ENCODE data around the gene RAB11B. TPM values are rescaled to one million over a fixed set of nuclear protein-coding genes. Genes with fewer than 3 reads are reported as not detected.

RAB11B gene
- total RNA-seq, result 19.5 and 29.9 TPM in 2 replicates

DNA sequence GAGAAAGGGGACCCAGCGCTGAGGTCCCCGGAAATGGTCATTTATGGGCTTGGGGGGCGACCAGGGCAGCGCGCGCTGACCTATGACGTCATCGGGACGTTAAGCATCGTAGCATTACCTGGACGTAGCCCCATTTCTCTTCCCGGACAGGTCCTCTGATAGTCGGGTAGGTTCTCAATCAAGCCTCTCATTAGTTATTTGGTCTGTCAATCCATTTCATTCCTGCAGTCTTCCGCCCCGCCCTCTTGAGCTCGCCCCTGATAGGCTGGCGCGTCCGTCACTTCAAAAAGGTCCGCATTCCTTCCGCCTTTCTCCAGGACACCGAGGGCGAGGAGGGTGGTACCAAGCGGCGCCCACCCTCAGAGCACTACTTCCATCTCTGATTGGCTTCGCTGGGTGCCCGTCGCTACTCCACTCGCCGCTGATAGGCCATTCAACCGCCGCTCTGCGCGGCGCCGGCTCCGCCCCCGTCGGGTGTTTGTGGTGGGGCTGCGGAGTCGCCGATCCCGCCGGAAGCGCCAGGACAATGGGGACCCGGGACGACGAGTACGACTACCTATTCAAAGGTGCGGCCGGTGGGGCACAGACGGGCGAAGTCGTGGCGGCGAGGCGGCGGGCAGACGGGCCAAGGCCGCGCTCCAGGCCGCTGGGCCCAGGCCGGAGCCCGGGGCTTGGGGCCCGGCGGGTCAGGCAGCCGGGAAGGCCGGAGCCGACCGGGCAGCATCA, at the start of gene RAB11B:
Gene RAB11B, plus strand, starts transcription at position 470 of the 726 bp plus-strand sequence. Its CDS starts 57 bp downstream, at position 527.

DNA sequence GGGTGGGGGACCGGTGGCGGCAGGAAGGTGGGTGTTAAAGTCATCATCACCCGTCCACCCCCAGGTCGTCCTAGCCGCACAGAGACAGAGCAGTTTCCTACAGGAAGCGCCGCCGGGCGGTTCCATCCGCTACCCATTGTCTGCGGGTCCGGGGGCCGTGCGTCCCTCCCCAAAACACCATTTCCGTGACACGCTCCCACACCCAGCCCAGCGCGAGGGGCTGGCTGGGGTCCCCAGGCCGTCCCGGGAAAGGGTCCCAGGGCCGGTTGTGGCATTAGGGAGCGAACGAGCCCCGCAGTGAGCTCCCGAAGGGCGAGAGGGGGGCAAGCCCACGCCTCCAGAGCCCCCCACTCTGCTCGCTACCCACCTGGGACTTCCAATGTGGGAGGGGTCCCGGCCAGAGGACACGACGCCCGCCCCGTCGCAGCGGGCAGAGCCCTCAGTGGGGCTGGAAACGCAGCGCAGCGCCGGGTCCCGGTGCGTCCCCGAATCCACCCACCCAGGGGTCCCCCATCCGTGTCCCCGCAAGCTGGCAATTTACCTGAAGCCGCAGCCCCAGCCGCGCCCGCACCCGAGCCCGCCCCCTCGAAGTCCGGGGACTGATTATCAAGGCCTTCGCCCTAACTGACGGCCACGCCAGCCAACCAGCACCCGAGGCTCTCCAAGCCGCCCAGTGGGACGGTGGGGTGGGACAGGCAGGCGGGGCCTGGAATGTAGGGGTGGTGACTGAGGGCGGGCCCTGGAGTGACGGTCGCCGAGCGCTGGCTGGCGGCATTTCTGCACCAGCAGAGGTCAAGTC, 47.3 kb upstream of the RAB11B start, which contains the start of gene KANK3:
Gene KANK3, minus strand, starts transcription at position 579 of the 799 bp plus-strand sequence. CDS start 5,434 bp downstream, outside the sequence.

DNA sequence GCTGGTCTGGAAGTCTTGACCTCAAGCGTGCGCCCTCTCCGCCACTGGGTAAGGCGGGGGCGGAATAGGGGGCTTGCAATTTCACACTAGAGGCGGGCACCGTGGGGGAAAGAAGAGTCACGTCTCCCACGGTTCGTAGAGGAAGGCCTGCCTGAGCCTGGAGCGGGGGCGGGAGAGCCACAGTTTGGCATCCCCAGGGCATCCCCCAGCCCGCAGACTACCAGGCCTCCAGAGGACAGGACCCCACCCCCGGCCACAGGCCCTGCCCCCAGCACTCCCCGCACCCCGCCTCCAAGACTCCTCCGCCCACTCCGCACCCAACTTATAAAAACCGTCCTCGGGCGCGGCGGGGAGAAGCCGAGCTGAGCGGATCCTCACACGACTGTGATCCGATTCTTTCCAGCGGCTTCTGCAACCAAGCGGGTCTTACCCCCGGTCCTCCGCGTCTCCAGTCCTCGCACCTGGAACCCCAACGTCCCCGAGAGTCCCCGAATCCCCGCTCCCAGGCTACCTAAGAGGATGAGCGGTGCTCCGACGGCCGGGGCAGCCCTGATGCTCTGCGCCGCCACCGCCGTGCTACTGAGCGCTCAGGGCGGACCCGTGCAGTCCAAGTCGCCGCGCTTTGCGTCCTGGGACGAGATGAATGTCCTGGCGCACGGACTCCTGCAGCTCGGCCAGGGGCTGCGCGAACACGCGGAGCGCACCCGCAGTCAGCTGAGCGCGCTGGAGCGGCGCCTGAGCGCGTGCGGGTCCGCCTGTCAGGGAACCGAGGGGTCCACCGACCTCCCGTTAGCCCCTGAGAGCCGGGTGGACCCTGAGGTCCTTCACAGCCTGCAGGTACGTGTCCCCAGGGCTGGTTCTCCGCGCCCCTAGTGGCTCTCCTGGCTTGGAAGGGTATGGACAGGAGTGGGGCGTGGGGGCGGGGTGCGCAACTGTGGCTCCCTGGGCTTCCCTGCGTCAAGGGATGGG, 26.1 kb upstream of the RAB11B start, which contains the start of gene ANGPTL4:
Gene ANGPTL4, plus strand, starts transcription at position 353 of the 969 bp plus-strand sequence. Its CDS starts 167 bp downstream, at position 520.

DNA sequence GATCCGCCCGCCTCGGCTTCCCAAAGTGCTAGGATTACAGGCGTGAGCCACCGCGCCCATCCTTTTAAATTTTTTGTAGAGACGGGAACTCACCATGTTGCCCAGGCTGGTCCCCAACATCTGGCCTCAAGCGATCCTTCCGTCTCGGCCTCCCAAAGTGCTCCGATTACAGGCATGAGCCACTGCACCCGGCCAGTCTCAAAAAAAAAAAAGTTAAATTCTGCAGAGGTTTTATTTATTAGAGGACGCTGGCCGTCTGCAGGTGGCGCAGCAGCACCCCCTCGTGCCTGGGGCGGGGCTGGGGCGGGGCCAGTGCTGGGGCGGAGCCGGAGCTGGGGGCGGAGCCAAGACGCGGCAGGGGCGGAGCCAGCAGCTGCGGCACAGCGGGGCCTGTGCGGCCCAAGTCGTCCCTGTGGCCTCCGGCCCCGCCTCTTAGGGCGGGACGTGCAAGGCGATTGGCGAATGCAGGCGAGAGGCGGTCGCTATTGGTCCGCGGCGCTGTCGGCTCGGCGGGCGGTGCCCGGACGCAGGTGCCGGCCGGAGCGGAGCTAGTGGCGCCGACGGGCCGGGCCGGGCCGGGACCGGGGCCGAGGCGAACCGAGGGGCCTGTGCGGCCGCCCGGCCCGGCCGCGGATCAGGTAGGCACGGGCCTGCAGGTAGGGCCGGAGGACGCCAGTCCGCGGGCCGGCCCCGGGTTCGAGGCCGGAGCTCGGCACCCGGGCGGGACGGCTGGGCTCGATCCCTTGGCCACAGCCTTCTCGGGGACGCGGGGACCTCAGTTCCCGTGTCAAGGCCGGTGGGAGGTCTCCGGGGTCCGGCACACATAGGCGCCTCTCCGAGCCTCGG, 22.8 kb downstream of the RAB11B start, which contains the start of gene MARCHF2:
Gene MARCHF2, plus strand, starts transcription at position 523 of the 846 bp plus-strand sequence. CDS start 8,536 bp downstream, outside the sequence.

DNA sequence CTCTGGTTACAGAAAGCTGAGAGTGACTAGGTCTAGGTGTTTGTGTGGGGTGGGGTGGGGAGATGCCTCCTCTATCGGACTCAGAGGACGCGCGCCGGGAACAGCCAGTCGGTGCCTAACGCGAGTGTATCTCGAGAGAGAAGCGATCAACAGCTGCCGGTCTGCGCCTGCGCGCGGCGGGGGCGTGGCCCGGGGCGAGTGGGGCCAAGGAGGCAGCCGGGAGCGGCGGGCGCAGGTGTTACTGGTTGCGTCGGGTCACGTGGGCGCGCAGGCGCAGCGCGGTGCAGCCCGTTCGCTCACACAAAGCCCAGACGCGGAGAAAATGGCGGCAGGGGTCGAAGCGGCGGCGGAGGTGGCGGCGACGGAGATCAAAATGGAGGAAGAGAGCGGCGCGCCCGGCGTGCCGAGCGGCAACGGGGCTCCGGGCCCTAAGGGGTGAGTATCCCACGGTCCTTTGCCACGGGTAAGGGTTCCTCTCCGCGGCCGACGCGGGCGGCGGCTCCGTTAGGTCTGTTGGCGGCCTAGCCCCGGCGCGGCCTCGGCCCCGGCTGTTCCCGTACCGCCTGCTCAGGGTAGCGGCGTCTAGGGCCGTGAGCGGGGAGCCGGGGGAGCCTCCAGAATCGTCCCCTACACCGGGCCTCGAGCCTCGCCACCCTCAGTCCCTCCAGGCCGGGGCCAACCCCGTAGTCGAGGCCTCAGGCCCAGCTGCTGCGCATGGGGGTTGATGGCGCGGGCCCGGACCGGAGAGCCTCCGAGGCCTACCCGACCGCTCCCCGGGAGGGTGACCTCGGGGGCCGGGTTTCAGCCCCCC, 54.7 kb downstream of the RAB11B start, which contains the start of gene HNRNPM:
Gene HNRNPM, plus strand, starts transcription at position 299 of the 811 bp plus-strand sequence. Its CDS starts 24 bp downstream, at position 323.

Other genes starting within 250 kb of the RAB11B start
- not detected in 2 replicates for gene FBN3, start 240.8 kb upstream of the RAB11B start, total RNA-seq
- 1.5 and 1.9 TPM in 2 replicates for gene CERS4, start 181.0 kb upstream of the RAB11B start, total RNA-seq
- gene CD320, start 82.0 kb upstream of the RAB11B start, total RNA-seq, result 37.4 and 54.9 TPM in 2 replicates
- gene NDUFA7, start 69.0 kb upstream of the RAB11B start, total RNA-seq, result 9.0 and 26.3 TPM in 2 replicates
- 51.8 and 304 TPM in 2 replicates for gene RPS28, start 68.9 kb upstream of the RAB11B start, total RNA-seq
- 9.4 and 14.6 TPM in 2 replicates for gene KANK3, start 47.1 kb upstream of the RAB11B start, total RNA-seq
- 9.9 and 13.3 TPM in 2 replicates for gene ANGPTL4, start 26.2 kb upstream of the RAB11B start, total RNA-seq
- gene MARCHF2, start 22.9 kb downstream of the RAB11B start, total RNA-seq, result 104 and 265 TPM in 2 replicates
- gene HNRNPM, start 54.6 kb downstream of the RAB11B start, total RNA-seq, result 78.3 and 91.6 TPM in 2 replicates
- not detected in 2 replicates for gene PRAM1, start 112.3 kb downstream of the RAB11B start, total RNA-seq
- 2.6 and 3.3 TPM in 2 replicates for gene ZNF414, start 123.8 kb downstream of the RAB11B start, total RNA-seq
- 0.15 TPM in 1 of 2 replicates, not detected in the other for gene MYO1F, start 187.1 kb downstream of the RAB11B start, total RNA-seq
- 1.4 and 1.6 TPM in 2 replicates for gene ADAMTS10, start 220.4 kb downstream of the RAB11B start, total RNA-seq
- gene NFILZ, start 240.3 kb downstream of the RAB11B start, total RNA-seq, result not detected in 2 replicates

Measured in epithelial cell of umbilical artery (primary cell).